H1 (cell line): Measurements from ENCODE around the gene RGS5.

ENCODE experiments used
- ATF2 ChIP-seq: IDR thresholded peaks from 2 replicates; pipeline ENCODE4 v1.6.1; 2012; ENCODE audit warnings: low read length, inconsistent platforms
- CEBPB ChIP-seq: IDR thresholded peaks from 2 replicates; pipeline ENCODE4 v1.6.1; 2012; ENCODE audit warnings: low read depth, low read length
- CHD7 ChIP-seq: fragments of 300-600 bp; sonication (generic); IDR thresholded peaks from 2 replicates; pipeline ENCODE4 v1.7.1; 2012; ENCODE audit warnings: low read length, moderate library complexity, mild to moderate bottlenecking, inconsistent platforms; ENCODE audit not compliant: insufficient replicate concordance
- CTCF ChIP-seq, 3 experiments: IDR thresholded peaks; 1 replicate in 2 of 3; 2 replicates in 1 of 3; pipeline versions ENCODE4 v1.5.1 to v1.6.1; 2011; ENCODE audit warnings: low read length in 3 of 3, mild to moderate bottlenecking in 3 of 3, inconsistent platforms in 2 of 3, low read depth in 1 of 3, moderate library complexity in 1 of 3; ENCODE audit not compliant: insufficient read depth in 1 of 3; ENCODE audit errors: control extremely low read depth in 1 of 3
- EP300 ChIP-seq, 2 experiments: IDR thresholded peaks; 1 replicate in 1 of 2; 2 replicates in 1 of 2; pipeline ENCODE4 v1.6.1; 2011 to 2012; ENCODE audit warnings: low read depth in 2 of 2, low read length in 2 of 2, mild to moderate bottlenecking in 2 of 2, borderline replicate concordance in 1 of 2, inconsistent platforms in 1 of 2, moderate library complexity in 1 of 2
- EZH2 ChIP-seq: fragments of 200-600 bp; sonication (generic); IDR thresholded peaks from 2 replicates; pipeline ENCODE4 v1.7.1; 2012; ENCODE audit warnings: low read depth, mild to moderate bottlenecking, moderate library complexity, low read length, inconsistent platforms; ENCODE audit not compliant: severe bottlenecking
- GABPA ChIP-seq: IDR thresholded peaks from 2 replicates; pipeline ENCODE4 v1.6.1; 2011; ENCODE audit warnings: mild to moderate bottlenecking, low read length, moderate library complexity, borderline replicate concordance; ENCODE audit not compliant: insufficient read depth
- MAFK ChIP-seq: IDR thresholded peaks from 2 replicates; pipeline ENCODE4 v1.6.1; 2012; ENCODE audit warnings: low read depth, mild to moderate bottlenecking, improper control_type of control experiment, low read length

- TF ChIP-seq CTCF (IDR thresholded peaks at IDR 0.05; ENCODE audit: control extremely low read depth in 1 of 3, insufficient read depth in 1 of 3, low read depth in 1 of 3, low read length in 3 of 3) (no peak), ATF2 (no peak), CEBPB (no peak), CHD7 (no peak), EP300 (IDR thresholded peaks at IDR 0.05; ENCODE audit: borderline replicate concordance in 1 of 2, low read depth in 2 of 2, low read length in 2 of 2) (no peak), MAFK (no peak), GABPA (no peak), EZH2 (no peak)
Observed at GRCh38 chr1:163171826-163172225, 30.9 kb downstream of the RGS5 start.
